Keratinocyte (primary cell): ENCODE data around the gene MIX23. TPM values are rescaled to one million over a fixed set of nuclear protein-coding genes. Genes with fewer than 3 reads are reported as not detected.

Experiments
- DNase-seq: peaks from one replicate; pipeline ENCODE4 v3.0.0-alpha.2; 2011; ENCODE audit warnings: low read depth, missing footprints, low spot score
- FAIRE-seq: peaks from 2 replicates; lab custom pipeline; 2011; peaks lifted over from hg19 to GRCh38; lab: Jason Lieb, UNC
- H2AFZ ChIP-seq: 2 replicates; pipeline ENCODE4 v1.6.0; 2012; ENCODE audit warnings: low read length, control low read depth, inconsistent platforms; ENCODE audit not compliant: control insufficient read depth
- H3K27ac ChIP-seq: 2 replicates; pipeline ENCODE4 v1.5.1; 2011; ENCODE audit warnings: low read length; ENCODE audit not compliant: control insufficient read depth, insufficient read depth
- H3K27me3 ChIP-seq: 3 replicates; pipeline ENCODE4 v1.6.0; 2011; ENCODE audit warnings: low read length; ENCODE audit not compliant: control insufficient read depth, insufficient read depth; ENCODE audit errors: extremely low read depth
- H3K36me3 ChIP-seq, 2 experiments: 2 replicates in 1 of 2; 3 replicates in 1 of 2; pipeline ENCODE4 v1.5.1; 2011; ENCODE audit warnings: low read length in 2 of 2, mild to moderate bottlenecking in 1 of 2; ENCODE audit not compliant: control insufficient read depth in 2 of 2, insufficient read depth in 2 of 2; ENCODE audit errors: extremely low read depth in 1 of 2
- H3K4me1 ChIP-seq: 3 replicates; pipeline ENCODE4 v1.5.1; 2011; ENCODE audit warnings: low read length; ENCODE audit not compliant: control insufficient read depth, insufficient read depth; ENCODE audit errors: extremely low read depth
- H3K4me2 ChIP-seq: 3 replicates; pipeline ENCODE4 v1.6.0; 2011; ENCODE audit warnings: low read depth, low read length; ENCODE audit not compliant: control insufficient read depth, insufficient read depth; ENCODE audit errors: extremely low read depth
- H3K4me3 ChIP-seq, 3 experiments: fragments of 200-600 bp in 1 of 3; sonication (generic) in 1 of 3; 2 replicates in 2 of 3; 3 replicates in 1 of 3; pipeline ENCODE4 v1.5.1; 2011 to 2016; ENCODE audit warnings: low read length in 3 of 3, mild to moderate bottlenecking in 3 of 3, control low read depth in 2 of 3, inconsistent platforms in 1 of 3, low read depth in 1 of 3, mixed read lengths in 1 of 3, mixed run types in 1 of 3, moderate library complexity in 1 of 3; ENCODE audit not compliant: control insufficient read depth in 2 of 3, insufficient read depth in 2 of 3; ENCODE audit errors: extremely low read depth in 1 of 3
- H3K79me2 ChIP-seq: 2 replicates; pipeline ENCODE4 v1.6.0; 2012; ENCODE audit warnings: low read length; ENCODE audit not compliant: control insufficient read depth, insufficient read depth
- H3K9ac ChIP-seq: 3 replicates; pipeline ENCODE4 v1.6.0; 2011; ENCODE audit warnings: low read length; ENCODE audit not compliant: control insufficient read depth, insufficient read depth; ENCODE audit errors: extremely low read depth
- H3K9me1 ChIP-seq: 3 replicates; pipeline ENCODE4 v1.6.0; 2011; ENCODE audit warnings: low read length; ENCODE audit not compliant: control insufficient read depth, insufficient read depth; ENCODE audit errors: extremely low read depth
- H3K9me3 ChIP-seq: 2 replicates; pipeline ENCODE4 v1.5.1; 2012; ENCODE audit warnings: low read depth, low read length; ENCODE audit not compliant: control insufficient read depth
- H4K20me1 ChIP-seq: 3 replicates; pipeline ENCODE4 v1.6.0; 2011; ENCODE audit warnings: low read length; ENCODE audit not compliant: control insufficient read depth, insufficient read depth; ENCODE audit errors: extremely low read depth
- CTCF ChIP-seq, 3 experiments: IDR thresholded peaks in 1 of 3; conservative IDR thresholded peaks in 1 of 3; optimal IDR thresholded peaks in 1 of 3; 2 replicates in 2 of 3; 3 replicates in 1 of 3; pipeline versions ENCODE3 to v1.5.1; 2011; ENCODE audit warnings: low read length in 3 of 3, mild to moderate bottlenecking in 3 of 3, moderate library complexity in 2 of 3, control low read depth in 1 of 3, inconsistent platforms in 1 of 3; ENCODE audit not compliant: insufficient read depth in 2 of 3; ENCODE audit errors: extremely low read depth in 1 of 3
- EZH2 ChIP-seq: IDR thresholded peaks from one replicate; pipeline ENCODE4 v1.6.1; 2012; ENCODE audit warnings: inconsistent platforms, mild to moderate bottlenecking, low read length, moderate library complexity
- dilution Hi-C: fragments of 300-500 bp; cut with MboI; formaldehyde crosslinking; loops from one replicate; pipeline ENCODE4 v1.7.0; 2020; ENCODE audit warnings: low sequenced_read_pairs; ENCODE audit not compliant: extremely low pct_ligation_motif_present
- polyA plus RNA-seq, 5 experiments: library from polyadenylated mRNA; depleted of rRNA in 3 of 5; stranded (reverse) in 3 of 5; stranded (forward) in 1 of 5; unstranded in 1 of 5; fragments of >200 nt; gene quantifications; 1 replicate in 1 of 5; 2 replicates in 3 of 5; 3 replicates in 1 of 5; pipeline versions ENCODE4 v1.2.1 to v1.2.3, GENCODE V29; 2011 to 2012; ENCODE audit warnings: missing spikeins in 2 of 5, low read depth in 1 of 5, low replicate concordance in 1 of 5

MIX23 gene
- polyA plus RNA-seq, 1 donor (not counting 4 experiments of a cell fraction or from before 2014, with no cell fraction given) = 36.5 TPM

DNA sequence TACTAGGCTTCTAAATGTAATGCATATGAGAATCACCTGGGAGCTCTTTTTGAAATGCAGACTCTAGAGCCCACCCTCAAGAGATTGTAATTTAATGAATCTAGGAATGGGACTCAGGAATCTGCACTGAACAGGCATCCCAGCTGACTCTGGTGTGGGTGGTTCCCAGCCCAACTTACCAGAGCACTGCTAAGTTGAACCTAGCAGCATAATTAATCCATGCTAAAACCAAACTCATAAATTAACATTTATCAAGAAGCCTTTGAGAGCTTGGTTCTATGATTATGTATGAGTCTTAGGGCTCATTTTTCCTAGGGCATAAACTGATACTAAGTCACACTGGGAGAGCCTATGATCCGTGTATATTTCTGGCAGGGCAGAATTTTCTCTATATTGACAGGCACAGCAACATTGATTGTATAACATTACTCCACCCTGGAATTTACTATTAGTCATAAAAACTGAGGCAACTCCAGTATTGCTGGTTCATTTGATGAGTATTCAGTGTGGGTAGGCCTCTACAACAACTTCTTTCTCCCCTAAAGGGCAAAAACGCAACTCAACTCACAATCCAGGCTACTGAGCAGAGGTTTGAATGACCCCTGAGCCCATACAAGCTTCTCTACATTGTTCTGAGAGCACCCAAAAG is 68.7 kb downstream of the MIX23 start:
- Histone ChIP-seq H3K4me1 (peaks cover 42% of the 10 kb centered on the region), H3K9me1 (no peaks in the 10 kb centered on the region), H3K36me3 (no peaks in the 10 kb centered on the region), H4K20me1 (no peaks in the 10 kb centered on the region), H3K27ac (peak overlapping the region; percentile 87), H2AFZ (peak overlapping the region; percentile 88), H3K9ac (peak overlapping the region; percentile 49), H3K4me2 (peak overlapping the region; percentile 54), H3K79me2 (no peaks in the 10 kb centered on the region), H3K4me3 (peak overlapping the region in 1 of 3 experiments; percentile 22), H3K9me3 (no peaks in the 10 kb centered on the region), H3K27me3 (no peaks in the 10 kb centered on the region)
- TF ChIP-seq EZH2 = no peak
- no peak for TF ChIP-seq CTCF (optimal IDR thresholded peaks at IDR 0.05 in 1 of 3, IDR thresholded peaks at IDR 0.05 in 1 of 3, conservative IDR thresholded peaks at IDR 0.05 in 1 of 3; ENCODE audit: extremely low read depth in 1 of 3, insufficient read depth in 2 of 3, low read length in 3 of 3)
- peak; percentile 91 for FAIRE-seq
- dilution Hi-C loops = no loop called here
- DNase-seq = no peak

GRCh38 chr3:122313281-122313680 is 69.8 kb downstream of the MIX23 start:
- Histone ChIP-seq H3K9me1 (no peaks in the 10 kb centered on the region), H3K27ac (no peak overlapping the region), H3K9me3 (no peaks in the 10 kb centered on the region), H2AFZ (peak overlapping the region; percentile 7), H3K4me1 (peaks cover 33% of the 10 kb centered on the region), H3K4me2 (no peak overlapping the region), H3K79me2 (no peaks in the 10 kb centered on the region), H3K4me3 (no peak overlapping the region), H3K27me3 (no peaks in the 10 kb centered on the region), H3K9ac (no peak overlapping the region), H3K36me3 (no peaks in the 10 kb centered on the region), H4K20me1 (no peaks in the 10 kb centered on the region)
- dilution Hi-C loops = no loop called here
- TF ChIP-seq CTCF (optimal IDR thresholded peaks at IDR 0.05 in 1 of 3, IDR thresholded peaks at IDR 0.05 in 1 of 3, conservative IDR thresholded peaks at IDR 0.05 in 1 of 3; ENCODE audit: extremely low read depth in 1 of 3, insufficient read depth in 2 of 3, low read length in 3 of 3) = no peak
- no peak for TF ChIP-seq EZH2
- no peak for DNase-seq
- FAIRE-seq = no peak
